Kidney (tissue), 14 donors: ENCODE data around the gene NDUFA13. TPM values are rescaled to one million over a fixed set of nuclear protein-coding genes. Genes with fewer than 3 reads are reported as not detected.

ENCODE experiments used
- DNase-seq, 5 donors: peaks; one replicate each; pipeline ENCODE4 v3.0.0-alpha.2; 2013 to 2020
- FAIRE-seq: peaks from 2 replicates; lab custom pipeline; 2012; peaks lifted over from hg19 to GRCh38; lab: Jason Lieb, UNC
- H3K27ac ChIP-seq, 2 donors: one replicate each; pipeline ENCODE4 v1.7.0; 2013; ENCODE audit warnings: low read depth in 2 of 2, low read length in 2 of 2, inconsistent platforms in 1 of 2
- H3K27me3 ChIP-seq: one replicate; pipeline ENCODE4 v1.7.1; 2013; ENCODE audit warnings: low read length, inconsistent platforms; ENCODE audit not compliant: control insufficient read depth, insufficient read depth
- H3K36me3 ChIP-seq, 3 donors: one replicate each; pipeline versions ENCODE4 v1.7.0 to v1.7.1; 2013; ENCODE audit warnings: low read length in 3 of 3, control low read depth in 1 of 3, inconsistent platforms in 1 of 3; ENCODE audit not compliant: insufficient read depth in 3 of 3, control insufficient read depth in 2 of 3
- H3K4me1 ChIP-seq, 3 donors: one replicate each; pipeline versions ENCODE4 v1.7.0 to v1.7.1; 2013; ENCODE audit warnings: low read length in 3 of 3, inconsistent platforms in 1 of 3, low read depth in 1 of 3; ENCODE audit not compliant: control insufficient read depth in 2 of 3, insufficient read depth in 2 of 3
- H3K4me3 ChIP-seq, 3 donors: one replicate each; pipeline versions ENCODE4 v1.7.0 to v1.8.1; 2013; ENCODE audit warnings: low read length in 3 of 3, control low read depth in 1 of 3, inconsistent platforms in 1 of 3
- H3K9ac ChIP-seq, 3 donors: one replicate each; pipeline versions ENCODE4 v1.7.0 to v1.7.1; 2013; ENCODE audit warnings: low read length in 3 of 3, control low read depth in 1 of 3, inconsistent platforms in 1 of 3
- H3K9me3 ChIP-seq, 3 donors: one replicate each; pipeline versions ENCODE4 v1.7.0 to v1.7.1; 2013; ENCODE audit warnings: low read length in 3 of 3, control low read depth in 1 of 3, inconsistent platforms in 1 of 3; ENCODE audit not compliant: control insufficient read depth in 2 of 3, insufficient read depth in 1 of 3
- CTCF ChIP-seq: IDR thresholded peaks from 3 replicates; pipeline ENCODE4 v1.5.1; 2012; ENCODE audit warnings: mild to moderate bottlenecking, moderate library complexity, borderline replicate concordance; ENCODE audit not compliant: insufficient read depth; ENCODE audit errors: extremely low read depth
- intact Hi-C: fragments of 100-400 bp; cut with DNase I; formaldehyde crosslinking; loops from one replicate; pipeline ENCODE4 v1.11.1; 2022
- polyA plus RNA-seq: library from polyadenylated mRNA; stranded (reverse); fragments of 350-450 nt; fragmentation: Illumina TruSeq; extraction: RNeasy Lipid Tissue Mini Kit (QIAGEN cat#74804); gene quantifications from one replicate; pipeline ENCODE4 v1.2.3, GENCODE V29; 2014; ENCODE audit warnings: low read depth, low replicate concordance; ENCODE audit not compliant: insufficient read depth
- total RNA-seq: library from RNA; stranded (reverse); fragmentation: NEBNext Ultra II Directional; extraction: Animal tissue kit (Norgen Biotek cat#: 25700); gene quantifications from one replicate; pipeline ENCODE4 v1.2.1, GENCODE V29; 2021
- donor health status: control.
- donor health status: control.
- donor health status: control.
- donor health status: control.
- donor health status: control.
- donor health status: DM: yes; HTN: yes; CAD: no.
- donor health status: Normal renal cell carcinoma (clear cell type).

Gene NDUFA13
- total and polyA plus RNA-seq, 2 donors from 2014 or later = 328 to 627 TPM

- no peak for TF ChIP-seq CTCF
- FAIRE-seq (no peak), DNase-seq (peak in 1 of 5 donors; percentile 57)
- intact Hi-C loops = loop anchor here (5.0 to 10.0 kb wide), 2 partner anchors 109 to 432 kb away; partner anchors contain the start of gene GMIP
- Histone ChIP-seq H3K36me3 (peaks cover 0 to 3% (median 0%) of the 10 kb centered on the region in 3 donors), H3K27ac (no peak overlapping the region), H3K9ac (no peak overlapping the region), H3K4me3 (no peak overlapping the region), H3K9me3 (no peaks in the 10 kb centered on the region), H3K27me3 (peaks cover 2% of the 10 kb centered on the region), H3K4me1 (peaks cover 0 to 4% (median 0%) of the 10 kb centered on the region in 3 donors)
Observed at GRCh38 chr19:19532806-19533701, 17.0 kb downstream of the NDUFA13 start.

GRCh38 chr19:19533841-19534240 is 17.8 kb downstream of the NDUFA13 start:
- intact Hi-C loops = loop anchor here (5.0 to 10.0 kb wide), 2 partner anchors 108 to 431 kb away; partner anchors contain the start of gene GMIP

GRCh38 chr19:19534556-19535265 is 18.7 kb downstream of the NDUFA13 start:
- Histone ChIP-seq H3K27me3 (peaks cover 11% of the 10 kb centered on the region), H3K4me1 (peaks cover 0 to 11% (median 5%) of the 10 kb centered on the region in 3 donors), H3K9me3 (no peaks in the 10 kb centered on the region), H3K9ac (no peak overlapping the region), H3K4me3 (no peak overlapping the region), H3K27ac (no peak overlapping the region), H3K36me3 (no peaks in the 10 kb centered on the region)
- intact Hi-C loops = loop anchor here (5.0 to 10.0 kb wide), 2 partner anchors 108 to 430 kb away; partner anchors contain the start of gene GMIP
- TF ChIP-seq CTCF = no peak
- DNase-seq (peak in 1 of 5 donors; percentile 63), FAIRE-seq (no peak)

More at GRCh38 chr19:19533841-19534240, 17.8 kb downstream of the NDUFA13 start:
- TF ChIP-seq CTCF = no peak
- Histone ChIP-seq H3K9me3 (no peaks in the 10 kb centered on the region), H3K36me3 (peaks cover 0 to 3% (median 0%) of the 10 kb centered on the region in 3 donors), H3K4me3 (no peak overlapping the region), H3K27ac (no peak overlapping the region), H3K27me3 (peaks cover 6% of the 10 kb centered on the region), H3K9ac (no peak overlapping the region), H3K4me1 (peaks cover 0 to 10% (median 5%) of the 10 kb centered on the region in 3 donors)
- FAIRE-seq = no peak
- DNase-seq = no peak
